HG02884 (cell line): ENCODE measurements around the gene ZNF772.
A peak's percentile ranks its signal among the peaks of the same experiment; 100 is the strongest.
"Not testable (repeated sequence)": the region's sequence is repeated elsewhere in the genome, so short reads cannot be mapped to it uniquely, and the experiment has no call there.

ENCODE experiments used
- ATAC-seq: cut with Tn5 transposase; IDR thresholded peaks from one replicate; pipeline ENCODE4 v1.9.1; 2021; ENCODE audit warnings: mild to moderate bottlenecking, moderate library complexity; ENCODE audit not compliant: unreplicated experiment

ZNF772 gene

DNA sequence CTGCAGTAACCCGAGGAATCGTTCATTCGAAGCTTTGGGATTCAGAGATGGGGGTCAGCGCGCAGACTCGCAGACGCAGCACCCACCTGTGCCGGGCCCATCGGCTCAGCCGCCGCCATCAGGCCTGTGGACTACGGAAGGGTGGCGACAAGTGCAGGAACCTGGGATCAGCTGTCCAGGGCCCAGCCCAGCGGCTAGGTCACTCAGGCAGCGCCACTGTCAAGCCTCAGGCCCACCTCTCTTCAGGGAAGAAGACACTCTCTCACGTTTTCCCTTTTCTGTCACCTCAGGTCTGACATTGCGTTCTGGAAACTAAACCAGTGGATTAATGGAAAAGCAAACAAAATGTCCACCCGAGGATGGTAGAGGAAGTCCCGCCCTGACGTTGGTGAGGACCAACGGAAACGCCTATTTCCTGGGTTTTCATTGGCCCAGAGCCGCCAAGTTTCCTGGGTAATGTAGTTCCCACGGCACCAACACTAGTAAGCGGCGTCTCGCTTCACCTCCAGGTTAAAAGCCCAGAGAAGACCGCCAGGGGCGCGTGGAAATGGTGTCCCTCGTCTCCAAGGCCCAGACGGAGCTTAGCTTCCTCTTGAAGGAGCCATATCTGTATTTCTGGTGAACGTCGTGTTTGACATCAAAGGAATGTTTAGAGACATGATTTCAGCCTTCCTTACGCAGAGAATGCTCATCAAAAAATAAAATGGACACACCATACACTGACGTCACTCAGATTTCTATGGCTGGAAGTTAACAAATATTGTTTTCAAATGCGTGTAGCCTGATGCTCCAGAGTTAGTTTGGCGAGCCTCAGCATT lies at the start of gene ZNF772:
Gene ZNF772, minus strand, starts transcription at position 376 of the 818 bp plus-strand sequence. Its CDS starts 257 bp downstream, at position 119.
- ATAC-seq = peak; percentile 92

DNA sequence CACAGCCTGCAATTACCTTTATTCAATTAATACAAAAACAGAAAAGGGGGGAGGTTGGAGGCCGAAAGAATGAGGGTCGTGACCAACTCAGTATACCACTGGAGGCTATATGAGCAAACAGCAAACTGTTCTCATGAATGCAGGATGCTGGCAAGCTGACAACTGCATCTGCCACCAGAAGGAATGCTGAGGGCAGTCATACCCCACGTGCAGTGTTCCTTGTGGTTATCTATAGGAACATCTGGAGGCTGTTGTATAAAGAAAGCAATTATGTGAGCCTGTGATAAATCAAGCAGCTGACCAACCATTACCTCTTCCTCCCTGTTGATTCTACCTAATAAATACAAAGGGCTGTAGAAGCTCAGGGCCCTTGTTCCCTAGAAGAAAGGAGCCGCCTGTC lies 40.7 kb upstream of the ZNF772 start:
- not testable (repeated sequence) for ATAC-seq

DNA sequence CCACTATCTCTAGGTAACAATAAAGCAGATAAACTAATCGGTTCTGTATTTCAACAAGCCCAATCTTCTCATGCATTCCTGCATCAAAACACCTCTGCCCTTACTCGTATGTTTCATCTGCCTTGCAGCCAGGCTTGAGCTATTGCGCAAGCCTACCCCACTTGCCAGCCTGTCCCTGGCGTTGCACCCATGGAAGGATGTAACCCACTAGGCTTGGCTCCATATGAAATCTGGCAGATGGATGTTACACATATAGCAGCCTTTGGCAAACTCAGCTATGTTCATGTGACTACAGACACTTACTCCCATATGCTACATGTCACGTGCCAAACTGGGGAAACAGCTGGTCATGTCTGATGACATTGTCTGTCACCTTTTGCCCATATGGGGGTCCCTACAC lies 37.9 kb upstream of the ZNF772 start:
- no peak for ATAC-seq

DNA sequence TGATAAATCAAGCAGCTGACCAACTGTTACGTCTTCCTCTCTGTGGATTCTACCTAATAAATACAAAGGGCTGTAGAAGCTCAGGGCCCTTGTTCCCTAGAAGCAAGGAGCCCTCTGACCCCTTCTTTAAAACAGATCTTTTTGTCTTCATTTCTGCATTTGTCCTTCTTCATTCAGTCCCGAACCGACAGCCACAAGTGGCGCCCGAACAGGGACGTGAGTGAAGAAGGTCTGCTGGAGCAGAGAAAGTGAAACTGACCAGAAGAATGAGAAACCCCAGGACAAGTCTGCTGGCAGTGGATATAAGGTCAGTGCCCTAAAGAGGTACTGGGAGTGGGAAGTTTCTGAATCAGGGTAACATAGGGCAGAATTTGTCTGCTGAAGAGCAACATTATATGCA lies 35.5 kb upstream of the ZNF772 start:
- ATAC-seq = no peak

DNA sequence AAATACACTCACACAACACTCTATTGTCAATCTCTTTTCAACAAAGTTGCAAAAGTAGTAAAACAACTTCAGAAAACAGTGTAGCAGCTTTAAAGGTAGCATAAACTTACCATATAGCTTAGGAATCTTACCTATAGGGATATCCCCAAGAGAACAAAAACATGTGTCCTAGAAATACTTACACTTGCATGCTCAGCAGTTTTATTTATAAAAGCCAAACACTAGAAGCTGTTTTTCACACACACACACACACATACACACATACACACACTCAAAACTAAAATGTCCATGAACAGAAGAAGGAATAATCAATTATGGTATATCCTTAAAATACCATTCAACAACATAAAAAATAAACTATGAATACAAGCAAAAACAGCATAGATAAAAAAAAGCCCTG lies 34.1 kb upstream of the ZNF772 start:
- no peak for ATAC-seq

DNA sequence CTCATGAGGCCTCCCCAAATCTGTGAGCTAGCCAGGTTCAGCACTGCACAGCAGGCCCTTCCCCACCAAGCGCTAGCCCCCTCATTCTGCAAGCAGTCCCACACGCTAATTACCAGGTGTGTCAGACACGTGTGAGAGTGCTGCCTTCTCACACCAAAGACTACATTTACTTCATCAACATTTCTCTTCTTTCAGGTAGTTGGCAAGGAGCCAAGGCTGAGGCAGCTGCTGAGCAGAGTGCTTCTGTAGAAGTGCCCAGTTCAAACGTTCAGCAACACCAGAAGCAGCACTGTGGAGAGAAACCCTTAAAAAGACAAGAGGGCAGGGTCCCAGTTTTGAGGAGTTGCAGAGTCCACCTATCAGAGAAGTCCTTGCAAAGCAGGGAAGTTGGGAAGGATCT lies 28.8 kb upstream of the ZNF772 start:
- no peak for ATAC-seq

DNA sequence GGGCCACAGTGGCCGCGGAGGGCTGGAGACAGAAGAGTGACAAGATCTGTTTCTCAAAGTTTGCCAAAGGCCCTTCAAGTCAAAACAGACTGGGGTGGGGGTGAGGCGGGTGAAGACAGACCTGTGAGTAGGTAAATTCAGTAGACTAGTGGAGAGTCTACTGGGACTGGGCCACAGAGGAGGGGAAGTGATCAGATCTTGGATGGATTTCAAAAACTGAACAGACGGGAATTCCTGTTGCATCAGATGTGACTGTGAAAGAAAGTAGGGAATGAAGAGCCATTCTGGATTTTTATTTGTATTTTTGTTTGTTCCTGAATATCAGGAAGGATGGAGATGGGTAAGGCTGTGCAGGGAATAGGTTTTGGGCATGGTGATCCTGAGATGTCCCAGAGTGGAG lies 23.0 kb upstream of the ZNF772 start:
- ATAC-seq = not testable (repeated sequence)

DNA sequence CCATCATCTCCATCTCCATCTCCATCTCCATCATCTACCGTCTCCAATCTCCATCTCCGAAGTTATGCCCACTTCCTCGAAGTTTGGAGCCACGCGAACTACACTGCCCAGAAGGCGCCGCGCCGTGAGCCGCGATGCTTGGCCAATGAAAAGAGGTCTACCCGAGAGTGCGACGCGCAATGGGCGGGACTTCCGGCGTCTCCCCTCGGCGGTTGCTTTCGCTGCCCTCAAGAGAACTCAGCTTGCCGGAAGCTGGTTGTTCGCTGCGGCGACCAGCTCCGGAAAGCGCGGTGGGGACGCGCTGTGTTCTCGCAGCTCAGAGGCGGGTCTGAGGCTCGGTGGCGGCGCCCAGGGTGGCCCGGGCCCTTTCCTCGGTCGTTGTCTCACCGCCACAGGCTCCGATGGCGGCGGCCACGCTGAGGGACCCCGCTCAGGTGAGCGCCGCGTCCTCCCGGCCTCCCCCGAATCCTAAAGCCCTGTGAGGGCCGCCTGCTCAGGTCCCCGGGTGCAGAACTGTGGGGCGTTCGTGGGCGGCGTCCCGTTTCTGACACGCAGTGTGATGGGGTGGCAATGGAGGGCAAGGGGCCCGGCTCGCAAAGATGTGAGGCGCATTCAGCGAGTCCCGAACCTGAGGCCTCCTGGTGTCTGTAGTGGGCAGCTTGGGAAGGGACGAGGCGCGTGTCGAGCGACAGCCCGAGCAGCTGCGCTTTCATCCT lies 22.5 kb upstream of the ZNF772 start, which contains the start of gene ZNF773:
Gene ZNF773, plus strand, starts transcription at position 259 of the 716 bp plus-strand sequence. Its CDS starts 143 bp downstream, at position 402.
- ATAC-seq = peak; percentile 95

DNA sequence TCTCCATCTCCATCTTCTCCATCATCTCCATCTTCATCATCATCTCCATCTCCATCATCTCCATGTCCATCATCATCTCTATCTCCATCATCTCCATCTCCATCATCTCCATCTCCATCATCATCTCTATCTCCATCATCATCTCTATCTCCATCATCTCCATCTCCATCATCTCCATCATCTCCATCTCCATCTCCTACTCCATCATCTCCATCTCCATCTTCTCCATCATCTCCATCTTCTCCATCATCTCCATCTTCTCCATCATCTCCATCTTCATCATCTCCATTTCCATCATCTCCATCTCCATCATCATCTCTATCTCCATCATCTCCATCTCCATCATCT lies 21.9 kb upstream of the ZNF772 start:
- not testable (repeated sequence) for ATAC-seq

DNA sequence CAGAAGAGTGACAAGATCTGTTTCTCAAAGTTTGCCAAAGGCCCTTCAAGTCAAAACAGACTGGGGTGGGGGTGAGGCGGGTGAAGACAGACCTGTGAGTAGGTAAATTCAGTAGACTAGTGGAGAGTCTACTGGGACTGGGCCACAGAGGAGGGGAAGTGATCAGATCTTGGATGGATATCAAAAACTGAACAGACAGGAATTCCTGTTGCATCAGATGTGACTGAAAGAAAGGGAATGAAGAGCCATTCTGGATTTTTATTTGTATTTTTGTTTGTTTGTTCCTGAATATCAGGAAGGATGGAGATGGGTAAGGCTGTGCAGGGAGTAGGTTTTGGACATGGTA lies 10.9 kb upstream of the ZNF772 start:
- not testable (repeated sequence) for ATAC-seq

DNA sequence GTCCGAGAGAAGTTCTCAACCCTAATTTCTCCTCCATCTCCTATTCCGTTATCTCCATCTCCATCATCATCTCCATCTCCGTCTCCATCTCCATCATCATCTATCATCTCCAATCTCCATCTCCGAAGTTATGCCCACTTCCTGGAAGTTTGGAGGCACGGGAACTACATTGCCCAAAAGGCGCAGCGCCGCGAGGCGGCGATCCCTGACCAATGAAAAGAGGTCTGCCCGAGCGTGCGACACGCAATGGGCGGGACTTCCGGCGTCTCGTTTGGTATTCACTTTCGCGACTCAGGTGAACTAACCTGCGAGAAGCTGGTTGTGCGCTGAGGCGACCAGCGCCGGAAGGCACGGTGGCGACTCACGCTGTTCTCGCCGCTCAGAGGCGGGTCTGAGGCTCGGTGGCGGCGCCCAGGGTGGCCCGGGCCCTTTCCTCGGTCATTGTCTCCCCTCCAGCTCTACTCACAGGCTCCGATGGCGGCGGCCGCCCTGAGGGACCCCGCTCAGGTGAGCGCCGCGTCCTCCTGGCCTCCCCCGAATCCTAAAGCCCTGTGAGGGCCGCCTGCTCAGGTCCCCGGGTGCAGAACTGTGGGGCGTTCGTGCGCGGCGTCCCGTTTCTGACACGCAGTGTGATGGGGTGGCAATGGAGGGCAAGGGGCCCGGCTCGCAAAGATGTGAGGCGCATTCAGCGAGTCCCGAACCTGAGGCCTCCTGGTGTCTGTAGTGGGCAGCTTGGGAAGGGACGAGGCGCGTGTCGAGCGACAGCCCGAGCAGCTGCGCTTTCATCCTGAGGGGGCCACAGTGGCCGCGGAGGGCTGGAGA lies 10.3 kb upstream of the ZNF772 start, which contains the start of gene ZNF419:
Gene ZNF419, plus strand, starts transcription at position 274 of the 822 bp plus-strand sequence. Its CDS starts 201 bp downstream, at position 475.
- peak; percentile 87 for ATAC-seq

DNA sequence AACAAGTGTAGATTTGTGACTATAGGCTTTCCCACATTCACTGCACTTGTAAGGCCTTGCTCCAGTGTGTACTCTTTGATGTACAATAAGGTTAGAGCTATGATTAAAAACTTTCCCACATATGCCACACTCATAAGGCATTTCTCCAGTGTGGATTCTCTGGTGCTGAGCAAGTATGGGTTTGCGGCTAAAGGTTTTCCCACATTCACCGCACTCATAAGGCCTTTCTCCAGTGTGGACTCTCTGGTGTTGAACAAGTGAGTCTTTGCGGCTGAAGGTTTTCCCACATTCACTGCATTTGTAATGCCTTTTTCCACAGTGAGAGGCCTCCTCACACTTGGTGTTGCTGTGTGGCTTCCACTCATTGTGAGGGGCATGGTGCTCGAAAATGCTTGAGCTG lies 3.7 kb downstream of the ZNF772 start:
- ATAC-seq = no peak

DNA sequence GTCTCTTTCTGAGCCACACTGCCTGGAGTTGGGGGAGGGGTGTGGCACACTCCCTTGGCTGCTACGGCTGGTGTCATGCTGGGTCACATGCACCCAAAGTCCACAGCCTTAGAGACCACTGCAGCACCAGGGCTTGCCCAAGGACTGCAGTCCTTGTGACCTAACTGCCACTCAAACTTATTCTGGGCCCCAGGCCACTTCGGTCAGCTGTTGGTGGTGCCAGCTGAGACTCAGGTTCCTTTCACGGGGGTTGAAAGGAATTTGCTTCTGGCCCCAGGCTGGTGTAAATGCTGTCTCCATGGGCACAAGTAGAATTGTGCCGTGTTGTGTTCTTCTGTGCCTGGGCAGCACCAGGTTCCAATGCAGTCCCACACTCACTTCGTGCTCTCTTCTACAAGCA lies 10.9 kb downstream of the ZNF772 start:
- no peak for ATAC-seq

DNA sequence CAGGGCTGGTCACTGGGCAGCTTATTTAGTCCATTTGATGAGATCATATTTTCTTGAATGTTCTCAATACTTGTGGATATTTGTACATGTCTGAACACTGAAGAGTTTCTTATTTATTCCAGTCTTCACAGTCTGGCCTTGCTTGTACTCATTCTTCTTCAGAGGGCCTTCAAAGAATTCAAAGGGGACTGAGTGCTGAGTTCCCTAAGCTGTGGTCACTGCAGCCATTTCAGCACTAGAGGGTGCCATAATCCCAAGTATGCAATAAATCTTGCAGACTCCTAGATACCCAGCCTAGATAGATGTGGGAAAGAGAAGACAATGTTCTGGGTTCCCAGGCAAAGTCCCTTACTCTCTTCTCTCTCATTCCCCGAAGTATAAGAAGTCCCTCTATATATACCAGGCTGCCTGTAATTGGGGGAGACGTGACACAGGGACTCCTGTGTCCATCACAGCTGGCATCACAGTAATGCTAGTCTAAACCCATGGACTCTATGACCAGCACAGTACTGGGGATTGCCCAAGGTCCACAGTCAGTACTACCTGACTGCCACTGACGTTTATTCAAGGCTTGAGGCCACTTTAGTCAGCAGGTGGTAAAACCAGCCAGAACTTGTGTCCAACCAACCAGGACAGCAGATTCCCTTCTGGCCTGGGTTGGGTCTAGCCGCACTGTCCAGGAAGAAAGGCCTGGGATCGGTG lies 11.5 kb downstream of the ZNF772 start:
- no peak for ATAC-seq

DNA sequence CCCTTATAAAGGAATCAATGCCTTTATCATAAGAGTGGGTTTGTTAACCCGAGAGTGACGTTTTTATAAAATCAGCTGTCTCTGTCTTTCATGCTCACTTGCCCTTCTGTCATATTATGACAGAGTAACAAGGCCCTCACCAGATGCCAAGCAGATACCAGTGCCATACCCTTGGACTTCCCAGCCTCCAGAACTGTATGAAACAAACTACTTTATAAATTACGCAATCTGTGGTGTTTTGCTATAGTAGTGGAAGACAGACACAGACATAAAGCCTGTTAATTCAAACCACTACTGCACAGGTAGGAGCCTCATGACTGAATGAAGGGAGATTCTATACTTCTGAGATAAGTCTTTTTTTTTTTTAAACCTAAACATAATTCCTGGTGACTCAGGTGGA lies 25.1 kb downstream of the ZNF772 start:
- ATAC-seq = no peak

DNA sequence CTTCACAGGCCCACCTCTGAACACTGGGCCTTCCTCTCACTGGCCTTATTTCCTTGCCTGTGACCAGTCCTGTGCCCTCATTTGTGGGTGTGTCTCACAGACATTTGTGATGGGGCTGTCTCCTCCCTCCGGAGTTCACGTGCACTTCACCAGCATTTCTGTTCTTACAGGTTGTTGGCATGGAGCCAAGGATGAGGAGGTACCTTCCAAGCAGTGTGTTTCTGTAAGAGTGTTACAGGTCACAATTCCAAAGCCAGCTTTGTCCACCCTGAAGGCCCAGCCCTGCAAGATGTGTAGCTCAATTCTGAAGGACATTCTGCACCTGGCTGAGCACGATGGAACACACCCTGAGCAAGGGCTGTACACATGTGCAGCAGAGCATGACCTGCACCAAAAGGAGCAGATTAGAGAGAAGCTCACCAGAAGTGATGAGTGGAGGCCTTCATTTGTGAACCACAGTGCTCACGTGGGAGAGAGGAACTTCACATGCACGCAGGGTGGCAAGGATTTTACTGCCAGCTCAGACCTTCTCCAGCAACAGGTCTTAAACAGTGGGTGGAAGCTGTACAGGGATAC lies 34.2 kb downstream of the ZNF772 start:
- ATAC-seq = no peak

DNA sequence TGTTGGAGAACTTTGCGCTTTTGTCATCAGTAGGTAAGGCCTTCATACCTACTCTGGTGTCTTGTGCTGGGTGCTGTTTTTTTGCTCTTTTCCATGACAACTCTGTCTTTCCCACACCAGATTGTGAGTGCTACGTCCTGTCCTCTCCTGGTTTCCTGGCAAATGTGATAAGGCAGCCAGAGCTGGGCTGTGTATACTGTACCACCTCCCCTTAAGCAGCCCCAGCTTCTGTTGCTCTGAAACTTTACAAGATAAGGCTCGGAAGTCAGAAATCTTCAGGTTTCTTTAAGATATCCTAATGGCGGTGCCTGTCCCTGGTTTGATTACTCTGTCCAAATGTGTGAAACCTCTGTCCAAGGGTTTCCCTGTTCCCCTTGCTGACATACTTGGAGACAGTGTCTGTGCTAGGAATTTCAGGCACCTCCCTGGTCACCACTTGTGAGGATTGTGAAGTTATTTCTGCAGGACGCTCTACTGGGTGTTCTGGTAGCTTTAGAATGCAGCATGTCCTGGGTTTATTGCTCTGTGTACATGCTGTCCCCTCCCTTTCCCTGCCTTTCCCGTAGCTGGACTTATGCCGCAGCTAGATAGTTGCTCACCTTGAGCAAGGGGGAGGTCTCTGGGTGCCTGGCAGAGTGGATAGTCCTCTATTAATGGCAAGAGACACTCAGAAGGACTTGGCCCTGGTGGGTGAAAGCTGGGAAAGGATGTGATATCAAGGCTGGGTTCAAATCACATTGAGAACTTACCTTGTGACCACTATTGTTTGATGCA lies 35.2 kb downstream of the ZNF772 start:
- no peak for ATAC-seq

DNA sequence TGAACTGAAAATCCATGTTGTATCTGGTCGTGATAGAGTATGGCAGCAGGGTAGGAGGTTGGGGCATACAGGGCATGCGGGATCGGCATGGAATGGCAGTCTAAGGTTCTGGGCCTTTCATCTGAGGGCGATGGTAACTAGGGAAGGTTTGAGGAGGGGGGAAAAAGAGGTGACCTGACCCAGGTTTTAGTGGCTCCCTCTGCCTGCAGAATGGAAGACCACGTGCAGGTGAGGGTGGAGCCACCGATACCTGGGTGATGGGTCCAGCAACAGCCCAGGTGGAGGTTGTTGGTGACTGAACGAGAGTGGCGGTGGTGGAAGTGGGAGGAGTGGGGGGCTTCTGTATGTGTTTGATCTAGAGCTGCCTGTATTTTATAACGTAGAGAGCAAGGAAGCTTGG lies 38.4 kb downstream of the ZNF772 start:
- ATAC-seq = no peak

DNA sequence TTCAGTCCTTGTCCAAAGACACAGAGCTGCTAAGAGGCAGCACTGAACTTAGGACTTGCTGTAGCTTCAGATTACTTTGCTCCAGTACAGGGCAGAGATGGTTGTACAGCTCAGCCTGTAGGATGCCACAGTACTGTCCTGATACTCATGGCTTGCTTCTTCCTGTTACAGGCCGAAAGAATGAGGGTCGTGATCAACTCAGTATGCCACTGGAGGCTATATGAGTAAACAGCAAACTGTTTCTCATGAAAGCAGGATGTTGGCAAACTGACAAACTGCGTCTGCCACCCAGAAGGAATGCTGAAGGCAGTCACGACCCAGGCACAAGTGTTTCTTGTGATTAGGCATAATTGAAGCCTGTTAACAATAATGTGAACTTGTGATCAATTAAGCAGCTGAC lies 39.4 kb downstream of the ZNF772 start:
- ATAC-seq = no peak

DNA sequence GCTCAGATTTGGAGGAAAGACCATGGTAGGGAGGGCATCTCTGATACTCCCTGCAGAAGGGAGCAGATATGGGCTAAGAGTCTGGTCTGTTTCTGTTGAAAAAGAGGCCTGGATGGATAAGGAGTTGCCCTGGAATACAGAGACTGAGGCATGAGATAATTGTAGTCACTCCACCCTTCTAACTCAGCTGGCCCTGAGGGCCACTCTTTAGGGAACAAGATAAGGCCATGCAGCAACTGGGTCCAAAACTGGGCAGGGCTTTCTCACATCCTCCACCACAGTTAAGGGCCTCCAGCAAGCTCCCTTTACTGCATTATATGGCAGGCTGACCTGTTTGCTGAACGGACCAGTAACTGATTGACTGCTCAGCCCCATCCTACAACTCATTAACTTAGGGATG lies 40.9 kb downstream of the ZNF772 start:
- no peak for ATAC-seq
